Activated naive CD4-positive, alpha-beta T cell treated with anti-CD3 and anti-CD28 coated beads, Interleukin-2, amount 50 U/mL, for 24 hours (primary cell): ENCODE results near the gene CPT1A.

Experiments
- H3K27ac Mint-ChIP-seq: one replicate; pipeline ENCODE4 v1.8.0; 2021; ENCODE audit warnings: mild to moderate bottlenecking, mixed read lengths
- H3K27me3 Mint-ChIP-seq: one replicate; pipeline ENCODE4 v1.8.0; 2021; ENCODE audit warnings: mixed read lengths
- H3K36me3 Mint-ChIP-seq: one replicate; pipeline ENCODE4 v1.8.0; 2021; ENCODE audit warnings: mixed read lengths
- H3K4me1 Mint-ChIP-seq: one replicate; pipeline ENCODE4 v1.8.0; 2021; ENCODE audit warnings: mixed read lengths
- H3K4me3 Mint-ChIP-seq: one replicate; pipeline ENCODE4 v1.8.0; 2021; ENCODE audit warnings: mild to moderate bottlenecking, mixed read lengths
- H3K9me3 Mint-ChIP-seq: one replicate; pipeline ENCODE4 v1.8.0; 2021; ENCODE audit warnings: mixed read lengths

CPT1A gene

DNA sequence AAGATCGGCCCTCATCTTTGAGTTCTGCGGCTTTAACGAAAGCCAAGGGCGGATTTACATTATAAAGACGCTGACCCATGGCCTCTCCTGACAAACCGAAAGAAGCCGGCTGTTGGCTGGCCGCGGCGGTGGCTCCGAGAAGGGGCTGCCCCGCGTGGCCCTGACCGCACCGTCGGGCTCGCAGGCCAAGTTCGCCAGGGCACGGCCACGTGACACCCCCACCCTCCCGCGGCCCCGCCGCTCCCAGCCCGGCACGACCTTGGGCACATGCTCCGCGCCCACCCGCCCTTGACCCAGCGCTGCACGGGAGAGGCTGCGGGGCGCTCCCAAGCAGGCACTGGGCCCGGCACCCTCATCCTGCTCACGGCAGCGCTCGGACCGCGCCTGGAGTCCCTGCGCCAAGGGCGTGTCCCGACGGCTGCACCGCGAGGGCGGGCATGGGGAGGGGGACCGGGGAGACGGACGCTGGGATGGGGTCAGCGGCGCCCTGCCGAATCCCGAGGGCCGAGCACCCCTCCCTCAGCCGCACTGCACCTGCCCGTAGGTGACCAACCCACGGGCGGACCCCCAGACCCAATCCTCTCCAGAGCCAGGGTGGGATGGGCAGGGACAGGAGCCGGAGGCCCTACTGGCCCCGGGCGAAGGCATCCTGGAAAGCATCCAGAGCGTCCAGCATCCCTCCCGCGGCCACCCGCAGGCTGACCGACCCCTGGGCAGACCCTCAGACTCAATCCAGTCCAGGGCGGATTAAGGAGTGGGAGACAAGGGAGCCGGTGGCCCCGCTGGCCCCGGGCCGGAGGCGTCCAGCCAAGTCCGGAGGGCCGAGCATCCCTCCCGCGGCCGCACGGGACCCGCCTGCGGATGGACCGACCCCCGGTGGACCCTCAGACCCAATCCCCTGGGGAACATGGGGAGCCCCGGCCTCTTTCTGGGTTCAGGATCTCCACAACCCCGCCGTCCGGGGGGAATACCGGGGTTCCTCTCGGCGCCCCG is 759 bp downstream of the CPT1A start:
- no peaks in the 10 kb centered on the region for H3K9me3 Mint-ChIP-seq
- no peak overlapping the region for H3K27ac Mint-ChIP-seq
- H3K4me1 Mint-ChIP-seq, result peaks cover 46% of the 10 kb centered on the region

GRCh38 chr11:68839911-68840641 is 1.6 kb downstream of the CPT1A start:
- H3K4me1 Mint-ChIP-seq, result peaks cover 54% of the 10 kb centered on the region
- no peaks in the 10 kb centered on the region for H3K36me3 Mint-ChIP-seq
- H3K27me3 Mint-ChIP-seq, result no peaks in the 10 kb centered on the region
- H3K9me3 Mint-ChIP-seq, result no peaks in the 10 kb centered on the region
- H3K27ac Mint-ChIP-seq, result peak overlapping the region; percentile 23
- H3K4me3 Mint-ChIP-seq, result peak overlapping the region; percentile 88

More for the DNA sequence above, 759 bp downstream of the CPT1A start:
- Mint-ChIP-seq H3K4me3 (peak overlapping the region; percentile 88), H3K36me3 (no peaks in the 10 kb centered on the region), H3K27me3 (no peaks in the 10 kb centered on the region)

GRCh38 chr11:68839054-68839865 is 2.5 kb downstream of the CPT1A start:
- Mint-ChIP-seq H3K4me1 (peaks cover 53% of the 10 kb centered on the region), H3K27ac (peak overlapping the region; percentile 90), H3K36me3 (no peaks in the 10 kb centered on the region), H3K27me3 (no peaks in the 10 kb centered on the region), H3K9me3 (no peaks in the 10 kb centered on the region), H3K4me3 (peak overlapping the region; percentile 88)

GRCh38 chr11:68838572-68838964 is 3.1 kb downstream of the CPT1A start:
- Mint-ChIP-seq H3K27me3 (no peaks in the 10 kb centered on the region), H3K36me3 (no peaks in the 10 kb centered on the region), H3K27ac (peak overlapping the region; percentile 90), H3K4me1 (peaks cover 49% of the 10 kb centered on the region), H3K9me3 (no peaks in the 10 kb centered on the region), H3K4me3 (peak overlapping the region; percentile 88)

GRCh38 chr11:68837583-68838571 is 3.8 kb downstream of the CPT1A start:
- Mint-ChIP-seq H3K4me3 (peak overlapping the region; percentile 59), H3K27ac (peak overlapping the region; percentile 91), H3K27me3 (no peaks in the 10 kb centered on the region), H3K9me3 (no peaks in the 10 kb centered on the region), H3K36me3 (no peaks in the 10 kb centered on the region), H3K4me1 (peaks cover 47% of the 10 kb centered on the region)

DNA sequence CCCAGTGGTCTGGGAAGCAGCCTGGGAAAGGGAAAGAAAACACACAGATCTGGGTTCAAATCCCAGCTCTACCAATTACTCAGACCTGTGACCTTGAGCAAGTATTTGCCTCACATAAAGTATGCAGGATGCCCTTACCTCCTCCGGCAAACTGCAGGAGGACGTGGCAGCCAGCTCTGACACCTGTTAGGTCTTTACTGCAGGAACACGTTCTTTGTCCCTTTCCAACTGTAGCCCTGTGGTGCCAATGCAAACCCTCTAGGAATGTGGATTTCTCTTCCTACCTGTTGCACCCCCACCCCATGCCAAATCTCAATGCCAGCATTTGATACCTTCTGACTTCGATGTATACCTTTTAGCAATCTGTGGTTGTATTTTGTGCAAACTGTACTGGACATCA is 6.0 kb downstream of the CPT1A start:
- Mint-ChIP-seq H3K9me3 (no peaks in the 10 kb centered on the region), H3K4me3 (no peak overlapping the region), H3K4me1 (peaks cover 55% of the 10 kb centered on the region), H3K27ac (peak overlapping the region; percentile 10), H3K27me3 (no peaks in the 10 kb centered on the region), H3K36me3 (peaks cover under 1% of the 10 kb centered on the region)

- Mint-ChIP-seq H3K36me3 (peaks cover 4% of the 10 kb centered on the region), H3K9me3 (no peaks in the 10 kb centered on the region), H3K27me3 (no peaks in the 10 kb centered on the region), H3K27ac (peak overlapping the region; percentile 10), H3K4me1 (peaks cover 56% of the 10 kb centered on the region), H3K4me3 (no peak overlapping the region)
Measured at GRCh38 chr11:68835328-68835727, 6.4 kb downstream of the CPT1A start.

- Mint-ChIP-seq H3K27ac (no peak overlapping the region), H3K4me1 (peaks cover 59% of the 10 kb centered on the region), H3K4me3 (no peak overlapping the region), H3K9me3 (no peaks in the 10 kb centered on the region), H3K36me3 (peaks cover 6% of the 10 kb centered on the region), H3K27me3 (no peaks in the 10 kb centered on the region)
Measured at GRCh38 chr11:68832476-68833181, 9.1 kb downstream of the CPT1A start.

DNA sequence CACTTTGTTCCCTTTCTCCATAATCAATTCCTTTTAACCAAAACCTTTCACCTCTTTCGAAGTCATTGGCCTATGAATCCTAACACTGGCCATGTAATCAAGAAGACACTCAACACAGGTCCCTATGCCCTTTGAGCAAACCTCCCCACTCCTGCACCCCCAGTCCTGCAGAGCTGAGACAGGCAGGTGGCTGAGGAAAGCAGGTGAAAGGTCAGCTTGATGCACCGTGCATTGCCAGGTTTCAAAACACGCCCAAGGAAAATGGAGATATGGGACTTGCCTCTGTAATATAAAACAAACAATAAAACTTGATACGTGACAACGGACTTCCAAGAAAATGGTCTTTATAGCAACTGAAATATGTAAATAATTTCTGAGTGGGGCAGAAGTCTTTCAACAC is 10.6 kb downstream of the CPT1A start:
- H3K27ac Mint-ChIP-seq, result no peak overlapping the region
- H3K4me1 Mint-ChIP-seq, result peaks cover 48% of the 10 kb centered on the region
- H3K9me3 Mint-ChIP-seq, result no peaks in the 10 kb centered on the region
- no peak overlapping the region for H3K4me3 Mint-ChIP-seq
- no peaks in the 10 kb centered on the region for H3K27me3 Mint-ChIP-seq
- peaks cover 6% of the 10 kb centered on the region for H3K36me3 Mint-ChIP-seq

DNA sequence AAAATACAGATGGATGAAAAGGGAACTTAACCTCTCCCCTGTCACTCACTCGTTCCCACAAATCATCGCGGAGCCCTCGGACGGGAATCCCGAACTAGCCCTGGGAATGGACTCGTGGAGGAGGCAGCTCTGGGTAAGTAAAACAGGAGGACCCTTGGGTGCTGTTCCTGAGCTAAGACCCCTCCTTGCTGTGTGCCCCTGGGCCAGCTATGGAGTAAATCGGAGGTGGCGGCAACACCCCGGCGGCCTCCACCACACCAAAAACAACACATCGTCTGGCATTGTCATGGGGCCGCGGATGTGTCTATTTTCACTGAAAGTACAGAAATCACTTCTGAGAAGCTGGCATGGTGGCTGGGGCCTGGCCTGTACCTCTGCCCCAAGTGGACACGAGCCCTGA is 12.1 kb downstream of the CPT1A start:
- Mint-ChIP-seq H3K27ac (no peak overlapping the region), H3K4me1 (peaks cover 50% of the 10 kb centered on the region), H3K9me3 (no peaks in the 10 kb centered on the region), H3K27me3 (no peaks in the 10 kb centered on the region), H3K36me3 (peaks cover 6% of the 10 kb centered on the region), H3K4me3 (no peak overlapping the region)

- no peak overlapping the region for H3K4me3 Mint-ChIP-seq
- no peaks in the 10 kb centered on the region for H3K9me3 Mint-ChIP-seq
- H3K27me3 Mint-ChIP-seq, result no peaks in the 10 kb centered on the region
- no peak overlapping the region for H3K27ac Mint-ChIP-seq
- peaks cover 6% of the 10 kb centered on the region for H3K36me3 Mint-ChIP-seq
- peaks cover 50% of the 10 kb centered on the region for H3K4me1 Mint-ChIP-seq
Measured at GRCh38 chr11:68828957-68829356, 12.8 kb downstream of the CPT1A start.

GRCh38 chr11:68828155-68828931 is 13.4 kb downstream of the CPT1A start:
- Mint-ChIP-seq H3K4me3 (no peak overlapping the region), H3K4me1 (peaks cover 50% of the 10 kb centered on the region), H3K36me3 (peaks cover 6% of the 10 kb centered on the region), H3K27ac (no peak overlapping the region), H3K27me3 (no peaks in the 10 kb centered on the region), H3K9me3 (no peaks in the 10 kb centered on the region)

DNA sequence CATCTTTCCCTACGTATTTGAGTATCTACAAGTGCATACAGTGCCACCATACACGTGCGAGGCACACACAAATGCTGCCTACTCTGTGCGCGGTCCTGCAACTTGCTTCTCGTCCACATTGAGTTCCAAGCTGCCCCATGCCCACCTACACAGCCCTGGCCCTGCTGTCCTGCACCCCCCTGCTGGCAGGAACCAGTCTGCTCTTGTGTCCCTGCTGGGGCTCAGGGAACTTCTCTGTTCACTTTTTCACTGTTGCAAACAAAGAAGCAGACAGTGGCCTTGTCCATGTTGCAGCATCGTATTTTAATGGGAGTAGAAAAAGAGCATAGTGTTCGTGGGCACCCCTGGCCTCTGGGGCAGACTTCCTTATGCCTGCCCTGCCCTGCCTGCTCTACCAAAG is 14.0 kb downstream of the CPT1A start:
- Mint-ChIP-seq H3K36me3 (peaks cover 6% of the 10 kb centered on the region), H3K27ac (peak overlapping the region; percentile 51), H3K9me3 (no peaks in the 10 kb centered on the region), H3K4me3 (no peak overlapping the region), H3K4me1 (peaks cover 46% of the 10 kb centered on the region), H3K27me3 (no peaks in the 10 kb centered on the region)
